Measurements from ENCODE around the gene DGKG.

Gene DGKG

DNA sequence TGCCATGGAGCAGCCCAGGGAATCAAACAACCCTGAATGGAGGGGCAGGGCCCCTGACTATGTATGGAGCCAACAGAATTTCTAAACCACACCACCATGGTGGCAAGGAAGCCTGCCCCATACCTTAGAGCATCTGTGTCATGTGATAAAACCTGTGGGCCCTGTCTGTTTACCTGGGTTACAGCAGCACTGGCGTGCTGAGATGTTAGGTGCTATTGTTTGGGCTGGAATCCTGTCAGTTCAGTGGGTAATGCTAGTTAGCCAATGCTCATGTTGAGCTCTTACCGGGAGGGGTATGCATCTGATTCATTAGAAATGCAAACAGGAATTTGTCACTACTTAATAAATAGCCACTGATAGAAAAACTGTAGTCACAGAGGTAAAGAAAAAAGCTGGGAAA lies 189.7 kb downstream of the DGKG start:
- no peak overlapping the region for H3K4me3 ChIP-seq (ENCODE audit: low read depth, low read length)
- no peak for DNase-seq (ENCODE audit: low read depth)
- TF ChIP-seq, protein P1, sequence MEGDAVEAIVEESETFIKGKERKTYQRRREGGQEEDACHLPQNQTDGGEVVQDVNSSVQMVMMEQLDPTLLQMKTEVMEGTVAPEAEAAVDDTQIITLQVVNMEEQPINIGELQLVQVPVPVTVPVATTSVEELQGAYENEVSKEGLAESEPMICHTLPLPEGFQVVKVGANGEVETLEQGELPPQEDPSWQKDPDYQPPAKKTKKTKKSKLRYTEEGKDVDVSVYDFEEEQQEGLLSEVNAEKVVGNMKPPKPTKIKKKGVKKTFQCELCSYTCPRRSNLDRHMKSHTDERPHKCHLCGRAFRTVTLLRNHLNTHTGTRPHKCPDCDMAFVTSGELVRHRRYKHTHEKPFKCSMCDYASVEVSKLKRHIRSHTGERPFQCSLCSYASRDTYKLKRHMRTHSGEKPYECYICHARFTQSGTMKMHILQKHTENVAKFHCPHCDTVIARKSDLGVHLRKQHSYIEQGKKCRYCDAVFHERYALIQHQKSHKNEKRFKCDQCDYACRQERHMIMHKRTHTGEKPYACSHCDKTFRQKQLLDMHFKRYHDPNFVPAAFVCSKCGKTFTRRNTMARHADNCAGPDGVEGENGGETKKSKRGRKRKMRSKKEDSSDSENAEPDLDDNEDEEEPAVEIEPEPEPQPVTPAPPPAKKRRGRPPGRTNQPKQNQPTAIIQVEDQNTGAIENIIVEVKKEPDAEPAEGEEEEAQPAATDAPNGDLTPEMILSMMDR (IDR thresholded peaks at IDR 0.05; ENCODE audit: low read depth, low read length, missing control alignments): no peak
- in situ Hi-C loops (cut with HindIII; ENCODE audit: low sequenced_read_pairs): no loop called here

DNA sequence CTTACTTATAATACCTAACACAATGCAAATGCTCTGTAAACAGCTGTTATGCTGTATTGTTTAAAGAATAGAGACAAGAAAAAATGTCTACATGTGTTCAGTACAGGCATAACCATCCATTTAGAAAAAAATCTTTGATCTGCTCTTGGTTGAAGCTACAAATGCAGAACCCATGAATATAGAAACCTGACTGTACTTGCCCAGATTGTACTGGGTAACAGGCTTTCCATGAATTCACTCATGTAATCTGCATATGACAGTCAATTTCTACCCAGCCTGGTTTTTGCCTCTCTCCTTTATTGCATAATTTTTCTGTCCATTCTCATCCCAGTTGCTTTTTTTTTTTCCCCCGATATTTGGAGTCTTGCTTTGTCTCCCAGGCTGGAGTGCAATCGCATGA lies 190.5 kb downstream of the DGKG start:
- no peak for DNase-seq (ENCODE audit: low read depth)
- TF ChIP-seq, protein P1 (IDR thresholded peaks at IDR 0.05; ENCODE audit: low read depth, low read length, missing control alignments): no peak
- in situ Hi-C loops (cut with HindIII; ENCODE audit: low sequenced_read_pairs): no loop called here
- no peak overlapping the region for H3K4me3 ChIP-seq (ENCODE audit: low read depth, low read length)

DNA sequence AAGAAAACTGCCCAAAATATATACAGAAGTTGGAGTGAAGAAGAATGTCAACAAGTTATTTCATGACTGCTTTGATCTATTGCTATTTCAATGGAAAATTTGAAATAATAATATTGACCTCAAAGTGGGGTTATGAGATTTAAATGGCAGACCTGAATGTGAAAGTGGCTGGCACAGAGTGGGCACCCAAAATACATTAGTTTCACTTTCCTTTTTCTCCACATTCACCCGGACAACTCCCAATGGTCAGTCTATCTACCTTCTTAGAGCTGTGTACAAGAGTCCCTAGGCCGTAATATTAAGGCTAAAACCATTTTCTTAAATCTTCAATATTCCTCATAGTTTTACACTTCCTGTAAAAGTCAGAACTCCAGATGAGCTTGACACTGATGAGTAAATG lies 191.5 kb downstream of the DGKG start:
- no peak overlapping the region for H3K4me3 ChIP-seq (ENCODE audit: low read depth, low read length)
- TF ChIP-seq, protein P1 (IDR thresholded peaks at IDR 0.05; ENCODE audit: low read depth, low read length, missing control alignments): no peak
- in situ Hi-C loops (cut with HindIII; ENCODE audit: low sequenced_read_pairs): no loop called here
- no peak for DNase-seq (ENCODE audit: low read depth)

DNA sequence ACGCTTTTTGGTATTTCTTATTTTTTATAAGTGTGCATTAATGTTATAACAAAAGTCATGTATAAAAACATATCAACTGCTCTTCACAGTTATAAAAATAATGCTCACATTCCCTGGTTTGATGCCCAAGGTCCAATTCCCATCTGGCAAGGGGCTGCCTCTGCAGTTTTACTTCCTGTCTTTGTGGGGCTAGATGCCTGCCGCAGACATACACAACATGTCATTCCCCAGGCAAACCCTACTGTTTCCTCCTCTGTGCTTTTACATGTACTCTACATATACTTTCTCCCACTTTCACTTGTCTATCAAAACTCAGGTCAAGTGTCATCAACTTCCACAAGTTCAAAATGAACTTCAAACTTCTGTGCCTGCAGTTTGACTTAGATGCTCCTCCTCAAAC lies 192.7 kb downstream of the DGKG start:
- H3K4me3 ChIP-seq (ENCODE audit: low read depth, low read length): no peak overlapping the region
- DNase-seq (ENCODE audit: low read depth): no peak
- TF ChIP-seq, protein P1 (IDR thresholded peaks at IDR 0.05; ENCODE audit: low read depth, low read length, missing control alignments): no peak
- in situ Hi-C loops (cut with HindIII; ENCODE audit: low sequenced_read_pairs): no loop called here

DNA sequence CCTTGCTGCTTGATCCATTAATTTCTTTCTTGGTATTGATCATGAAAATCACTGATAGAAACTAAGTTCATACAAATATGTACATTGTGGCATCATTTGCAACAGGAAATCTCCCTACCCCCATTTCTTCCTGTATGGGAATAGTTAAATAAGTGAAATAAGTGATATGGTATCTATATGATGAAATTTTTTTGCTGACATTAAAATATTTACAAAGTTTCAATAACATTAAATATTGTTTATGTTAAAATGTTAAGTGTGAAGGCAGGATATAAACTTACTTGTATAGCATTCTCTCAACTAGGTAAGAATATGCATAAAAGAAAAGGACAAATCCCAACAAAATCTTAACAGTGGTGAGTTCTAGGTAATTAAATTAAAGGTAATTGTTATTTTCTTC lies 193.1 kb downstream of the DGKG start:
- in situ Hi-C loops (cut with HindIII; ENCODE audit: low sequenced_read_pairs): no loop called here
- TF ChIP-seq, protein P1 (IDR thresholded peaks at IDR 0.05; ENCODE audit: low read depth, low read length, missing control alignments): no peak
- no peak for DNase-seq (ENCODE audit: low read depth)
- H3K4me3 ChIP-seq (ENCODE audit: low read depth, low read length): no peak overlapping the region

DNA sequence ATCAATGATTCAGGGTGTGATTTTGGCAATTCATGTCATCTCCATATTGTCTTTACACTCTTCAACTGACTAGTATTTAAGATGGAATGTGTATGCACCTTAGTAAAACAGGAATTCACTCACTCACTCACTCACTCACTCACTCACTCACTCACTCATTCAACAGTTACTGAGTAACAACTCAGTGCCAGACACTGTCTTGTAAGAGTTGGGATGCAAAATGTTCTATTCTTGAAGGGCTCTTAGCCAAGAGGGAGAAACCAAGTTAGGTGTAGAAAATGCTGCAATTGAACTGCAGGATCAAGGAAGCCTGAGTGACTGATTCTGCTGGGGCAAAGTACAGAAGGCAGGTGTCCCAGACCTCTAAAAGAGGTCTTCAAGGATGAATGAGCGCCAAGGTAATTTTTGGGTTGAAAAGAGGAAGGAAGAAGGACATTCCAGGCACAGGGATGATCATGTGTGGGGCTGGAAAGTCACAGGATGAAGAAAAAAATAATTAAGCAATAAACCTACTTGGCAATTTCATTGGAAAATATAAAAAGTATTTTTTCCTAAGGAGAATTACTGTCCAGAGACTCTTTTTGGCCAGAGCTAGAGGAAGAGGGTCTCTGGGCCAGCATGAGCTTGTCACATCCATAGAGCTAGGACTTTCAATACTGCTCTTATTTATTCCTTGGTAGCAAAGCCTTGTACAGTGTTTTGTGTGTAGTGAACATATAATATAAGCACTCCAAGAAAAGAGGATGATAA lies 194.2 kb downstream of the DGKG start:
- DNase-seq (ENCODE audit: low read depth): no peak
- in situ Hi-C loops (cut with HindIII; ENCODE audit: low sequenced_read_pairs): no loop called here
- no peak overlapping the region for H3K4me3 ChIP-seq (ENCODE audit: low read depth, low read length)
- TF ChIP-seq, protein P1 (IDR thresholded peaks at IDR 0.05; ENCODE audit: low read depth, low read length, missing control alignments): no peak

Data from astrocyte of the cerebellum (primary cell).